Measurements from ENCODE around the gene ZC3H6.
"Not testable (repeated sequence)": the region's sequence is repeated elsewhere in the genome, so short reads cannot be mapped to it uniquely, and the experiment has no call there.

GRCh38 chr2:112283535-112283934, 8.1 kb downstream of the ZC3H6 start:
- TF ChIP-seq CTCF, POLR2A (IDR thresholded peaks at IDR 0.05): not testable (repeated sequence)
